ENCODE results near the gene RBM38.

GRCh38 chr20:57444394-57445048 lies 53.3 kb downstream of the RBM38 start:
- TF ChIP-seq REST (IDR thresholded peaks at IDR 0.05; ENCODE audit: insufficient read depth in 1 of 2, low read depth in 2 of 2, low read length in 1 of 2): no peak
- TF ChIP-seq POLR2AphosphoS5 (IDR thresholded peaks at IDR 0.05; ENCODE audit: low read depth, low read length): no peak

Data from Panc1 (cell line).